IMR-90 (cell line): ENCODE measurements around the gene XPA. TPM values are rescaled to one million over a fixed set of nuclear protein-coding genes. Genes with fewer than 3 reads are reported as not detected.

Experiments used
- ATAC-seq: fragments of 200-7000 bp; cut with Tn5 transposase; 2 replicates; pipeline ENCODE4 v1.9.1; 2020; ENCODE audit warnings: low read depth, mild to moderate bottlenecking, moderate library complexity
- BruUV-seq: library from RNA; stranded (reverse); fragments of 400-500 nt; replicated peaks from 2 replicates; lab custom pipeline; 2021; lab: Mats Ljungman, UMichigan
- CTCF ChIA-PET: fragments of 300-600 bp; formaldehyde crosslinking; extraction: SDS; loops from one replicate; lab custom pipeline; 2021; ENCODE audit warnings: antibody characterized with exemption; lab: Yijun Ruan, JAX
- POLR2A ChIA-PET: fragments of 300-600 bp; sonication (Branson Sonifier 250); formaldehyde crosslinking; loops from one replicate; lab custom pipeline; 2022; ENCODE audit warnings: antibody characterized with exemption; ENCODE audit not compliant: unreplicated experiment; lab: Charles Lee
- DNase-seq: peaks from one replicate; pipeline ENCODE4 v3.0.0; 2013
- H2AFZ ChIP-seq: replicated peaks from 2 replicates; pipeline ENCODE3; 2013; ENCODE audit warnings: low read length, mild to moderate bottlenecking; ENCODE audit not compliant: poor library complexity
- H2AK5ac ChIP-seq: 2 replicates; pipeline ENCODE4 v1.6.1; 2013; ENCODE audit warnings: low read depth, low read length, inconsistent platforms
- H2AK9ac ChIP-seq: replicated peaks from 2 replicates; pipeline ENCODE3; 2013; ENCODE audit warnings: mild to moderate bottlenecking, low read depth, low read length, moderate library complexity; ENCODE audit not compliant: poor library complexity
- H2BK120ac ChIP-seq: 2 replicates; pipeline ENCODE4 v1.6.1; 2013; ENCODE audit warnings: low read depth, low read length, inconsistent platforms
- H2BK15ac ChIP-seq: 3 replicates; pipeline ENCODE4 v1.6.1; 2013; ENCODE audit warnings: low read depth, low read length, inconsistent platforms
- H2BK20ac ChIP-seq: 2 replicates; pipeline ENCODE4 v1.6.1; 2013; ENCODE audit warnings: low read depth, mild to moderate bottlenecking, inconsistent platforms, low read length, moderate library complexity
- H2BK5ac ChIP-seq: 2 replicates; pipeline ENCODE4 v1.6.1; 2013; ENCODE audit warnings: mild to moderate bottlenecking, low read depth, low read length, inconsistent platforms; ENCODE audit not compliant: poor library complexity, severe bottlenecking
- H3K14ac ChIP-seq: replicated peaks from 2 replicates; pipeline ENCODE4 v1.6.1; 2013; ENCODE audit warnings: low read depth, low read length, inconsistent platforms
- H3K18ac ChIP-seq: 2 replicates; pipeline ENCODE4 v1.6.1; 2013; ENCODE audit warnings: low read depth, low read length, control low read depth
- H3K23ac ChIP-seq: 2 replicates; pipeline ENCODE4 v1.6.1; 2013; ENCODE audit warnings: low read depth, low read length, inconsistent platforms
- H3K27ac ChIP-seq: 2 replicates; pipeline ENCODE4 v1.5.1; 2013; ENCODE audit warnings: mild to moderate bottlenecking, control low read depth, low read length; ENCODE audit not compliant: insufficient read depth
- H3K27me3 ChIP-seq: 2 replicates; pipeline ENCODE4 v1.6.1; 2013; ENCODE audit warnings: low read length; ENCODE audit not compliant: control insufficient read depth, insufficient read depth
- H3K36me3 ChIP-seq: 2 replicates; pipeline ENCODE4 v1.6.1; 2013; ENCODE audit warnings: low read length, mixed read lengths; ENCODE audit not compliant: control insufficient read depth, insufficient read depth
- H3K4ac ChIP-seq: 2 replicates; pipeline ENCODE4 v1.6.1; 2013; ENCODE audit warnings: low read depth, low read length, inconsistent platforms
- H3K4me1 ChIP-seq: 2 replicates; pipeline ENCODE4 v1.6.1; 2013; ENCODE audit warnings: low read length, mixed read lengths; ENCODE audit not compliant: control insufficient read depth, insufficient read depth
- H3K4me2 ChIP-seq: 2 replicates; pipeline ENCODE4 v1.6.1; 2013; ENCODE audit warnings: low read depth, mild to moderate bottlenecking, control low read depth, low read length, moderate library complexity
- H3K4me3 ChIP-seq: 2 replicates; pipeline ENCODE4 v1.5.1; 2013; ENCODE audit warnings: low read depth, mild to moderate bottlenecking, control low read depth, low read length, moderate library complexity; ENCODE audit not compliant: insufficient read depth
- H3K56ac ChIP-seq: 2 replicates; pipeline ENCODE4 v1.6.1; 2013; ENCODE audit warnings: low read length, inconsistent platforms; ENCODE audit not compliant: insufficient read depth; ENCODE audit errors: extremely low read depth
- H3K79me1 ChIP-seq, 2 experiments: 2 replicates each; pipeline ENCODE4 v1.6.1; 2013; ENCODE audit warnings: low read length in 2 of 2, inconsistent platforms in 1 of 2, low read depth in 1 of 2
- H3K9ac ChIP-seq: 2 replicates; pipeline ENCODE4 v1.6.1; 2013; ENCODE audit warnings: low read depth, low read length, control low read depth
- H3K9me1 ChIP-seq: 2 replicates; pipeline ENCODE4 v1.6.1; 2013; ENCODE audit warnings: low read length, inconsistent platforms; ENCODE audit not compliant: insufficient read depth
- H3K9me3 ChIP-seq: 2 replicates; pipeline ENCODE4 v1.6.1; 2013; ENCODE audit warnings: low read length; ENCODE audit not compliant: control insufficient read depth, insufficient read depth
- H4K20me1 ChIP-seq: 2 replicates; pipeline ENCODE4 v1.6.1; 2013; ENCODE audit warnings: low read length, inconsistent platforms; ENCODE audit not compliant: insufficient read depth
- H4K5ac ChIP-seq: 2 replicates; pipeline ENCODE4 v1.6.1; 2013; ENCODE audit warnings: mild to moderate bottlenecking, low read depth, low read length, control low read depth
- H4K8ac ChIP-seq, 2 experiments: 2 replicates each; pipeline ENCODE4 v1.6.1; 2013; ENCODE audit warnings: low read depth in 2 of 2, low read length in 2 of 2, control low read depth in 1 of 2, inconsistent platforms in 1 of 2
- H4K91ac ChIP-seq: 2 replicates; pipeline ENCODE4 v1.6.1; 2013; ENCODE audit warnings: low read depth, low read length, inconsistent platforms; ENCODE audit not compliant: insufficient read depth
- BHLHE40 ChIP-seq: fragments of 150-350 bp; IDR thresholded peaks from 2 replicates; pipeline ENCODE4 v1.6.1; 2016; ENCODE audit warnings: mild to moderate bottlenecking, low read depth, low read length
- CEBPB ChIP-seq: IDR thresholded peaks from 2 replicates; pipeline ENCODE4 v1.6.1; 2012; ENCODE audit warnings: low read depth, low read length, improper control_type of control experiment
- CHD1 ChIP-seq: IDR thresholded peaks from 2 replicates; pipeline ENCODE4 v1.6.1; 2012; ENCODE audit warnings: low read depth, low read length, improper control_type of control experiment
- CTCF ChIP-seq: conservative IDR thresholded peaks from 2 replicates; pipeline ENCODE4 v1.5.1; 2012; ENCODE audit warnings: mild to moderate bottlenecking, low read depth, low read length, improper control_type of control experiment
- ELK1 ChIP-seq: fragments of 150-350 bp; IDR thresholded peaks from 2 replicates; pipeline ENCODE4 v1.6.1; 2016; ENCODE audit warnings: low read depth, mild to moderate bottlenecking, low read length, moderate library complexity, borderline replicate concordance
- FOS ChIP-seq: fragments of 150-350 bp; IDR thresholded peaks from 2 replicates; pipeline ENCODE4 v1.6.1; 2016; ENCODE audit warnings: low read depth, low read length
- MAFK ChIP-seq: IDR thresholded peaks from 2 replicates; pipeline ENCODE4 v1.6.1; 2012; ENCODE audit warnings: low read depth, low read length, improper control_type of control experiment
- MAZ ChIP-seq: IDR thresholded peaks from 2 replicates; pipeline ENCODE4 v1.6.1; 2012; ENCODE audit warnings: low read depth, mild to moderate bottlenecking, low read length, improper control_type of control experiment, moderate library complexity, borderline replicate concordance
- MXI1 ChIP-seq: IDR thresholded peaks from 2 replicates; pipeline ENCODE4 v1.6.1; 2012; ENCODE audit warnings: low read depth, mild to moderate bottlenecking, low read length, moderate library complexity, borderline replicate concordance
- NFE2L2 ChIP-seq: fragments of 150-350 bp; IDR thresholded peaks from 2 replicates; pipeline ENCODE4 v1.6.1; 2016; ENCODE audit warnings: low read depth, mild to moderate bottlenecking, low read length
- POLR2A ChIP-seq: IDR thresholded peaks from 2 replicates; pipeline ENCODE4 v1.6.1; 2012; ENCODE audit warnings: mild to moderate bottlenecking, low read depth, low read length
- RAD21 ChIP-seq: IDR thresholded peaks from 2 replicates; pipeline ENCODE4 v1.6.1; 2012; ENCODE audit warnings: low read length, improper control_type of control experiment
- RCOR1 ChIP-seq: IDR thresholded peaks from 2 replicates; pipeline ENCODE4 v1.6.1; 2012; ENCODE audit warnings: mild to moderate bottlenecking, low read length, improper control_type of control experiment; ENCODE audit not compliant: insufficient replicate concordance
- RFX5 ChIP-seq: IDR thresholded peaks from 2 replicates; pipeline ENCODE4 v1.8.0; 2012; ENCODE audit warnings: low read depth, mild to moderate bottlenecking, low read length, moderate library complexity
- SMC3 ChIP-seq: fragments of 150-350 bp; IDR thresholded peaks from 2 replicates; pipeline ENCODE4 v1.6.1; 2016; ENCODE audit warnings: low read depth, mild to moderate bottlenecking, antibody characterized with exemption, low read length, moderate library complexity
- USF2 ChIP-seq: fragments of 150-350 bp; IDR thresholded peaks from 2 replicates; pipeline ENCODE4 v1.6.1; 2017; ENCODE audit warnings: mild to moderate bottlenecking, antibody characterized with exemption, low read length, low read depth
- WGBS, 2 experiments: methylation state at CpG; one replicate each; pipeline versions ENCODE4 v1.1.5 to v1.1.7; 2013; ENCODE audit warnings: missing lambda C conversion rate in 2 of 2; ENCODE audit not compliant: insufficient read length in 1 of 2; ENCODE audit errors: extremely low coverage in 2 of 2; 5-methylcytosine and 5-hydroxymethylcytosine counted together
- dilution Hi-C: fragments of 300-500 bp; cut with HindIII; formaldehyde crosslinking; loops from one replicate; pipeline ENCODE4 v1.14.3; 2018; ENCODE audit warnings: low sequenced_read_pairs; ENCODE audit not compliant: unreplicated experiment
- in situ Hi-C: fragments of 300-500 bp; cut with MboI; formaldehyde crosslinking; loops from 3 replicates; pipeline ENCODE4 v1.14.3; 2019; ENCODE audit warnings: low sequenced_read_pairs, inconsistent platforms, mixed read lengths
- intact Hi-C: fragments of 100-400 bp; cut with micrococcal nuclease; formaldehyde crosslinking; loops from 2 replicates; pipeline ENCODE4 v1.10.0; 2022
- polyA plus RNA-seq, 3 experiments: library from polyadenylated mRNA; depleted of rRNA; stranded (reverse); fragments of >200 nt; gene quantifications; 2 replicates each; pipeline ENCODE4 v1.2.3, GENCODE V29; 2012; ENCODE audit warnings: low replicate concordance in 1 of 3
- total RNA-seq: library from RNA; depleted of rRNA; stranded (reverse); fragments of >200 nt; gene quantifications from 2 replicates; pipeline ENCODE4 v1.2.3, GENCODE V29; 2012

The XPA gene
- total and polyA plus RNA-seq, 2 of the 4 experiments (the other 2 are of a cell fraction): 1.4 to 2.2 TPM

- Histone ChIP-seq H2BK5ac (no peak overlapping the region), H3K56ac (no peak overlapping the region), H2BK20ac (no peak overlapping the region), H2BK15ac (no peak overlapping the region), H3K36me3 (peaks cover 54% of the 10 kb centered on the region), H3K14ac (no peak overlapping the region), H4K8ac (no peak overlapping the region), H3K4me1 (peaks cover 4% of the 10 kb centered on the region; the same call in 1 of the 2 replicates), H4K91ac (no peak overlapping the region), H3K18ac (no peak overlapping the region), H3K27me3 (no peaks in the 10 kb centered on the region), H3K4me2 (no peak overlapping the region), H4K5ac (no peak overlapping the region), H2AK9ac (no peak overlapping the region), H3K23ac (no peak overlapping the region), H3K4ac (no peak overlapping the region), H3K79me1 (peaks cover 4 to 8% of the 10 kb centered on the region in 2 experiments; a peak in 3 of 4 replicates), H3K9me1 (peaks cover 3% of the 10 kb centered on the region; the same call in 1 of the 2 replicates), H3K4me3 (no peak overlapping the region), H3K27ac (no peak overlapping the region), H2AK5ac (no peak overlapping the region), H2BK120ac (no peak overlapping the region), H2AFZ (no peak overlapping the region), H3K9ac (no peak overlapping the region), H4K20me1 (no peaks in the 10 kb centered on the region), H3K9me3 (no peaks in the 10 kb centered on the region)
- BruUV-seq: no TSS peak
- DNase-seq: no peak
- ChIA-PET POLR2A (no interaction called here), CTCF (no interaction called here)
- WGBS, 2 experiments: 51% methylated on average over 2 of the region's 3 CpGs; no CpG with 5 or more reads in 1 of the 2 experiments
- in situ Hi-C loops (no loop called here), dilution Hi-C loops (no loop called here), intact Hi-C loops (no loop called here)
- TF ChIP-seq RCOR1 (no peak), NFE2L2 (no peak), FOS (no peak), BHLHE40 (no peak), POLR2A (no peak), SMC3 (no peak), CHD1 (no peak), USF2 (no peak), MAZ (no peak), CTCF (no peak), ELK1 (no peak), MXI1 (no peak), RFX5 (no peak), CEBPB (no peak), RAD21 (no peak), MAFK (no peak)
- no peak for ATAC-seq
These were observed 26.6 kb downstream of the XPA start for GRCh38 chr9:97670586-97670985.
